ENCODE results near the gene AIRE.

AIRE gene

GRCh38 chr21:44319407-44320065 is 33.9 kb downstream of the AIRE start:
- in situ Hi-C loops (cut with MboI; ENCODE audit: low sequenced_read_pairs, unreplicated experiment), result no loop called here
- no peak for DNase-seq (ENCODE audit: low spot score)
- TF ChIP-seq CTCF (IDR thresholded peaks at IDR 0.05; ENCODE audit: borderline replicate concordance, control extremely low read depth, extremely low read depth, insufficient read depth, missing control alignments), result no peak

DNA sequence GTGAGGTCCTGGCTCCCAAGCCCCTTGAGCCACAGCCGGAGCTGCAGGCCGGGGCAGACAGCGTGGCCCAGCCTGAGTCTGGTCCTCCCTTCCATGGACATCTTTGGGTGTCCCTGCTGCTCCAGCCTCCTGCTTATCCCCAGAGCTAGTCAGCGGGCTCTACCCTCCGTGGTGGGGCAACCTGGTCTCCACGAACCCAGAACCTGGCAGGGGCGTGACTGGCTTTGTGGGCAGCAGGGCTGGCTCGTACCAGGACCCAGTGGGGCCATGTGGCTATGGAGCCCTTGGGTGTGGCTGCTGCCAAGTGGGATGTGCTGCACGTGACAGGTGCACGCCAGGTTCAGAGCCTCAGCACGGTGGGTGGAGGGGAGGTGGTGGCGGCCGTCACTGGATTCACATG is 35.2 kb downstream of the AIRE start:
- in situ Hi-C loops (cut with MboI; ENCODE audit: low sequenced_read_pairs, unreplicated experiment), result no loop called here
- TF ChIP-seq CTCF (IDR thresholded peaks at IDR 0.05; ENCODE audit: borderline replicate concordance, control extremely low read depth, extremely low read depth, insufficient read depth, missing control alignments), result no peak
- DNase-seq (ENCODE audit: low spot score), result no peak

DNA sequence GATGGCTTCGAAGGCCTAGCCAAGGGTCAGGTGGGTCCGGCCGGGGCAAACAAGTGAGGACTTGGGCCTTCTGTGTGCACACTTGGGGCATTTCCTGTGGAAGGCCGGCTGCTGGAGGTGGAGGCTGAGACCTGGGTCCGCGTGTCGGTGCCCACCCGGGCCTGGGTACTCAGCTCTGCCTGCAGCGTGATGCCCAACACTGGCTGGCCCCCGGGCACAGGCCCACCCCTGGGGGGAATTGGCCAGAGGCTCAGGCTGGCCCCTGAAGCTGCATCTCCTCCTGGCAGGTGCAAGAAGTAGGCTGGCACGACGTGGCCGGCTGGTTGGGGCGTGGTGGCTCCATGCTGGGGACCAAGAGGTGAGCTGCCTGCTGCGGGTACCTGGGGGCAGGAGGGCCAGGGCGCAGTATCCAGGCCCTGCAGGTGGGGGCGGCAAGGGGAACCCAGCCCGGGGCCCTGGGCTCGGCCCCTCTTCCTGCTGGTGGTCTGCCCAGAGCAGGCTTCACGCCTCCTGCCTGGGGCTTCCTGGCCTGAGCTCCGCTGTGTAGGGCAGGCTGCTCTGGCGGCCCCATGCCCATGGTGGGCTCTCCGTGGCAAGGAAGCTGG is 36.3 kb downstream of the AIRE start:
- TF ChIP-seq CTCF (IDR thresholded peaks at IDR 0.05; ENCODE audit: borderline replicate concordance, control extremely low read depth, extremely low read depth, insufficient read depth, missing control alignments), result no peak
- in situ Hi-C loops (cut with MboI; ENCODE audit: low sequenced_read_pairs, unreplicated experiment), result no loop called here
- DNase-seq (ENCODE audit: low spot score), result no peak

GRCh38 chr21:44322621-44323325 is 37.1 kb downstream of the AIRE start:
- DNase-seq (ENCODE audit: low spot score), result no peak
- TF ChIP-seq CTCF (IDR thresholded peaks at IDR 0.05; ENCODE audit: borderline replicate concordance, control extremely low read depth, extremely low read depth, insufficient read depth, missing control alignments), result no peak
- in situ Hi-C loops (cut with MboI; ENCODE audit: low sequenced_read_pairs, unreplicated experiment), result no loop called here

- TF ChIP-seq CTCF (IDR thresholded peaks at IDR 0.05; ENCODE audit: borderline replicate concordance, control extremely low read depth, extremely low read depth, insufficient read depth, missing control alignments), result no peak
- in situ Hi-C loops (cut with MboI; ENCODE audit: low sequenced_read_pairs, unreplicated experiment), result no loop called here
- DNase-seq (ENCODE audit: low spot score), result no peak
Observed at GRCh38 chr21:44323591-44323990, 37.9 kb downstream of the AIRE start.

DNA sequence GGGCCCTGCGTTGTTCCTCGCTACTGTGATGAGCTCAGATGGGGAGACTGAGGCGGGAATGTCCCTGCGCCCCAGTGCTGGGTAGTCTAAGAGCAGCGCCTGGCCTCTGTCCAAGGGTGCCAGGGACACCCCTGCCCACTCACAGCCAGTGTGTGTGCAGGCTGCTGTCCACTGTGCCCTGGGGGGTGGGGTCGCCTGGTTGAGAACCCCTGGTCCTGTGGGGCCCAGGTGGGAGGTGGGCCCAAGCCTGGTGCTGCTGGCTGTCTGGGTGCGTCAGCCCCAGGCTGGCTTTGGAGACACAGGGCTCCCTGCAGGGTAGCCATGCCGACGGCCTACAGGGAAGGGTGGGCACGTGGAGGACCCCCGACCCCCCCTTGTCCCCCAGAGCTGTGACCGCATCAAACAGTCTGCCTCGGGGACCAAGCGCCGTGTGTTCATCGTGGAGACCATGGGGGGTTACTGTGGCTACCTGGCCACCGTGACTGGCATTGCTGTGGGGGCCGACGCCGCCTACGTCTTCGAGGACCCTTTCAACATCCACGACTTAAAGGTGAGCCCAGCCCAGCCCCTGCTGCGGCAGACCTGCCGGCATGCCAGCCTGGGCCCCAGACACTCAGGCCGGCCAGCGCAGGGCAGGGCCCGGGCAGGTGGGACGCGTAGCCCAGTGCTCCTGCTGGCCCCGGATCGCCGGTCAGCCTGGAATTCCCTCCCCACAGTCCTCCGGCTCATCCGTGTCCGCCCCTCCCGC is 38.6 kb downstream of the AIRE start:
- no peak for DNase-seq (ENCODE audit: low spot score)
- no peak for TF ChIP-seq CTCF (IDR thresholded peaks at IDR 0.05; ENCODE audit: borderline replicate concordance, control extremely low read depth, extremely low read depth, insufficient read depth, missing control alignments)
- in situ Hi-C loops (cut with MboI; ENCODE audit: low sequenced_read_pairs, unreplicated experiment), result no loop called here

Measured in GM13976 (cell line).